K562 (cell line): ENCODE results near the gene UBXN11. TPM values are rescaled to one million over a fixed set of nuclear protein-coding genes. Genes with fewer than 3 reads are reported as not detected.

ENCODE experiments used
- ATF7 ChIP-seq: fragments of 450-650 bp; IDR thresholded peaks from 2 replicates; pipeline ENCODE4 v1.7.1; 2014; ENCODE audit warnings: mild to moderate bottlenecking, moderate library complexity
- CBFB ChIP-seq: sonication (generic); formaldehyde crosslinking; IDR thresholded peaks from 2 replicates; pipeline ENCODE4 v1.4.0; 2020; ENCODE audit warnings: mild to moderate bottlenecking, missing genetic modification reagents
- CHD4 ChIP-seq: fragments of 200-600 bp; sonication (generic); IDR thresholded peaks from 3 replicates; pipeline ENCODE4 v1.6.1; 2012; ENCODE audit warnings: low read depth, mild to moderate bottlenecking, mixed read lengths, low read length, inconsistent platforms; ENCODE audit not compliant: insufficient read depth, insufficient replicate concordance, poor library complexity, severe bottlenecking
- COPS2 ChIP-seq: fragments of 450-650 bp; conservative IDR thresholded peaks from 2 replicates; pipeline ENCODE4 v1.6.1; 2016; ENCODE audit warnings: mild to moderate bottlenecking, moderate library complexity
- DNMT1 ChIP-seq: fragments of 450-650 bp; IDR thresholded peaks from 2 replicates; pipeline ENCODE4 v1.6.1; 2016; ENCODE audit warnings: antibody characterized with exemption, mild to moderate bottlenecking
- EGR1 ChIP-seq: fragments of 450-650 bp; conservative IDR thresholded peaks from 2 replicates; pipeline ENCODE4 v1.6.1; 2017; ENCODE audit warnings: mild to moderate bottlenecking
- EWSR1 ChIP-seq: fragments of 450-650 bp; IDR thresholded peaks from 2 replicates; pipeline ENCODE4 v1.6.1; 2018; ENCODE audit warnings: borderline replicate concordance, mild to moderate bottlenecking, low read depth, moderate library complexity; ENCODE audit not compliant: partially characterized antibody
- EZH2 ChIP-seq: IDR thresholded peaks from 2 replicates; pipeline ENCODE4 v1.6.1; 2012; ENCODE audit warnings: low read depth, mild to moderate bottlenecking, inconsistent platforms, low read length, borderline replicate concordance
- KAT7 ChIP-seq: sonication (generic); formaldehyde crosslinking; IDR thresholded peaks from 2 replicates; pipeline ENCODE4 v1.8.0; 2022; ENCODE audit warnings: missing genetic modification reagents, mild to moderate bottlenecking, borderline replicate concordance
- KDM5B ChIP-seq: fragments of 200-600 bp; sonication (generic); IDR thresholded peaks from 2 replicates; pipeline ENCODE4 v1.6.1; 2012; ENCODE audit warnings: low read depth, mild to moderate bottlenecking, moderate library complexity, low read length, control low read depth, inconsistent platforms; ENCODE audit not compliant: insufficient replicate concordance
- MCM2 ChIP-seq: fragments of 450-650 bp; IDR thresholded peaks from 2 replicates; pipeline ENCODE4 v1.6.1; 2017; ENCODE audit warnings: low read depth, mild to moderate bottlenecking
- MCM5 ChIP-seq: fragments of 450-650 bp; IDR thresholded peaks from 2 replicates; pipeline ENCODE4 v1.6.1; 2016; ENCODE audit warnings: low read depth
- NCOR1 ChIP-seq: fragments of 450-650 bp; IDR thresholded peaks from 2 replicates; pipeline ENCODE4 v1.6.1; 2016; ENCODE audit warnings: mild to moderate bottlenecking, moderate library complexity
- NR2C2 ChIP-seq, 2 experiments: fragments of 200-800 bp in 1 of 2; sonication (Bioruptor generic) in 1 of 2; sonication (generic) in 1 of 2; formaldehyde crosslinking in 1 of 2; IDR thresholded peaks; 2 replicates each; pipeline versions ENCODE4 v1.6.1 to v1.8.0; 2016 to 2022; ENCODE audit warnings: mild to moderate bottlenecking in 1 of 2, missing compliant biosample characterization in 1 of 2, missing genetic modification characterization in 1 of 2, missing genetic modification reagents in 1 of 2
- NR2F6 ChIP-seq: fragments of 450-650 bp; formaldehyde crosslinking; IDR thresholded peaks from 2 replicates; pipeline ENCODE4 v1.4.0; 2020; ENCODE audit warnings: mild to moderate bottlenecking
- NRF1 ChIP-seq, 2 experiments: fragments of 450-650 bp; IDR thresholded peaks in 1 of 2; conservative IDR thresholded peaks in 1 of 2; 2 replicates each; pipeline ENCODE4 v1.6.1; 2014; ENCODE audit warnings: mild to moderate bottlenecking in 2 of 2
- PTBP1 ChIP-seq: fragments of 200-400 bp; formaldehyde crosslinking; IDR thresholded peaks from 2 replicates; pipeline ENCODE4 v1.6.1; 2017; ENCODE audit warnings: low read depth, low read length
- SMARCA5 ChIP-seq: fragments of 450-650 bp; IDR thresholded peaks from 2 replicates; pipeline ENCODE4 v1.6.1; 2016
- SREBF2 ChIP-seq: sonication (generic); formaldehyde crosslinking; IDR thresholded peaks from 2 replicates; pipeline ENCODE4 v1.4.0; 2020; ENCODE audit warnings: mild to moderate bottlenecking, missing genetic modification reagents
- TAF7 ChIP-seq: fragments of 450-650 bp; IDR thresholded peaks from 2 replicates; pipeline ENCODE4 v1.6.1; 2016; ENCODE audit warnings: missing genetic modification characterization, missing compliant biosample characterization
- ZBTB12 ChIP-seq: fragments of 250-450 bp; sonication (Bioruptor Pico); IDR thresholded peaks from 2 replicates; pipeline ENCODE4 v1.4.0; 2020
- ZNF232 ChIP-seq: sonication (generic); formaldehyde crosslinking; IDR thresholded peaks from 2 replicates; pipeline ENCODE4 v1.8.0; 2022; ENCODE audit warnings: mild to moderate bottlenecking, missing genetic modification reagents
- ZNF444 ChIP-seq: fragments of 250-450 bp; sonication (Bioruptor Pico); IDR thresholded peaks from 2 replicates; pipeline ENCODE4 v1.4.0; 2020; ENCODE audit warnings: mild to moderate bottlenecking, moderate library complexity
- polyA plus RNA-seq, 8 experiments: library from polyadenylated mRNA; depleted of rRNA in 4 of 8; stranded (reverse) in 5 of 8; unstranded in 3 of 8; fragments of >200 nt; fragmentation: Nextera tagmentation in 2 of 8; fragmentation: Illumina TruSeq in 1 of 8; extraction: Ambion mirVana in 2 of 8; extraction: Trizol in 1 of 8; gene quantifications; 2 replicates each; pipeline versions ENCODE4 v1.2.1 to v1.2.3, GENCODE V29; 2011 to 2014; ENCODE audit warnings: inconsistent platforms in 1 of 8, missing spikeins in 1 of 8
- total RNA-seq, 7 experiments: library from RNA; depleted of rRNA in 6 of 7; stranded (reverse); fragments of >200 nt in 6 of 7; fragmentation: Illumina TruSeq in 2 of 7; extraction: Trizol in 2 of 7; gene quantifications; 2 replicates each; pipeline versions ENCODE4 v1.2.1 to v1.2.3, GENCODE V29; 2011 to 2021; ENCODE audit warnings: low replicate concordance in 1 of 7
- TF ChIP-seq, protein P1 (sequence below): fragments of 200-800 bp; sonication (Bioruptor generic); IDR thresholded peaks from 2 replicates; pipeline ENCODE4 v1.6.1; 2016; ENCODE audit warnings: missing genetic modification characterization, missing compliant biosample characterization

The UBXN11 gene
- total and polyA plus RNA-seq, 9 of the 15 experiments (the other 6 are each of a cell fraction or from before 2014, with no cell fraction given): 0.48 to 34.3 (median 11.3) TPM

DNA sequence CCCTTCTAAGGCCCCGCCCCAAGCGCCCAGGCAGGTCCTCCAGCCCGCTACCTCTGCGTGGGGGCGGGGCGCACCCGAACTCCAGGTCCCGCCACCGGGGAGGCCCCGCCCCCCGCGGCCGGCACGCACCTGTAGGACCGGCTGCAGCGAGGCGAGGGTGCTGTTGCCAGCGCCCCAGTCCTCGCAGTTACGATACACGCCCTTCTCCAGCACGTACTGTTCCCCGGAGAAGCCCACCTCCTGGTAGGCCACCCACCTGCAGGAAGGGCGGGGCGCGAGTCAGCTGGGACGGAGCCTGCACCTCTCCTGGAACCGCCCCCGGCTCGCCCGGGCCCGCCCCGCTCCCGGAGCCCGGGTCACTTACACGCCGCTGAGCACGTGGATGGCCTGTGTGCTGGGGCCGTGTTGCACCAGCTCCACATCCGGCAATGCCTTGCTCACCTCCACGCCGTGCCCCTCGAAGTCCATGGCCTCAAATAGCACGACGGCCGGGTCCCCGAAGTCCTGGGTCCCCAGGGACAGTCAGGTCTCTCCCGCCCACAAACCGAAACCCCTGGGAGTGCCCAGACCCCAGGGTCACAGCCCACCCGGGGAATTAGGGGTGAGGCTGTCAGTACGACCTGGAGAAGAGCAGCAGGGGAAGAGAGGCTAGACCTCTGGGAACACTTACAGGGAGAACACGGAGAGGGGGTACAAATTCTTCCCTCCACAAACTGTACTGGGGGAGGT, 30.2 kb upstream of the UBXN11 start (continued):
- TF ChIP-seq EWSR1 (no peak), CHD4 (no peak), PTBP1 (no peak), MCM5 (no peak), CBFB (peak; percentile 89), MCM2 (no peak), DNMT1 (no peak), SREBF2 (CRISPR knock-in tag) (no peak), EZH2 (no peak), NRF1 (conservative IDR thresholded peaks at IDR 0.05 in 1 of 2, IDR thresholded peaks at IDR 0.05 in 1 of 2) (peak; percentile 84 to 86), ZNF232 (CRISPR knock-in tag) (peak; percentile 94), NR2C2 (CRISPR knock-in tag; IDR thresholded peaks at IDR 0.05) (peak; percentile 93), NR2C2 (tag; IDR thresholded peaks at IDR 0.05) (peak; percentile 94), ZBTB12 (CRISPR knock-in tag) (peak; percentile 62), ZNF444 (peak; percentile 69; the same call in 1 of the 2 replicates), KDM5B (no peak), NCOR1 (no peak), NR2F6 (CRISPR knock-in tag) (no peak), KAT7 (CRISPR knock-in tag) (peak; percentile 82; the same call in 1 of the 2 replicates), ATF7 (peak; percentile 85), TAF7 (tag) (peak; percentile 87), EGR1 (peak; percentile 67), SMARCA5 (no peak), COPS2 (no peak)
- TF ChIP-seq, protein P1, sequence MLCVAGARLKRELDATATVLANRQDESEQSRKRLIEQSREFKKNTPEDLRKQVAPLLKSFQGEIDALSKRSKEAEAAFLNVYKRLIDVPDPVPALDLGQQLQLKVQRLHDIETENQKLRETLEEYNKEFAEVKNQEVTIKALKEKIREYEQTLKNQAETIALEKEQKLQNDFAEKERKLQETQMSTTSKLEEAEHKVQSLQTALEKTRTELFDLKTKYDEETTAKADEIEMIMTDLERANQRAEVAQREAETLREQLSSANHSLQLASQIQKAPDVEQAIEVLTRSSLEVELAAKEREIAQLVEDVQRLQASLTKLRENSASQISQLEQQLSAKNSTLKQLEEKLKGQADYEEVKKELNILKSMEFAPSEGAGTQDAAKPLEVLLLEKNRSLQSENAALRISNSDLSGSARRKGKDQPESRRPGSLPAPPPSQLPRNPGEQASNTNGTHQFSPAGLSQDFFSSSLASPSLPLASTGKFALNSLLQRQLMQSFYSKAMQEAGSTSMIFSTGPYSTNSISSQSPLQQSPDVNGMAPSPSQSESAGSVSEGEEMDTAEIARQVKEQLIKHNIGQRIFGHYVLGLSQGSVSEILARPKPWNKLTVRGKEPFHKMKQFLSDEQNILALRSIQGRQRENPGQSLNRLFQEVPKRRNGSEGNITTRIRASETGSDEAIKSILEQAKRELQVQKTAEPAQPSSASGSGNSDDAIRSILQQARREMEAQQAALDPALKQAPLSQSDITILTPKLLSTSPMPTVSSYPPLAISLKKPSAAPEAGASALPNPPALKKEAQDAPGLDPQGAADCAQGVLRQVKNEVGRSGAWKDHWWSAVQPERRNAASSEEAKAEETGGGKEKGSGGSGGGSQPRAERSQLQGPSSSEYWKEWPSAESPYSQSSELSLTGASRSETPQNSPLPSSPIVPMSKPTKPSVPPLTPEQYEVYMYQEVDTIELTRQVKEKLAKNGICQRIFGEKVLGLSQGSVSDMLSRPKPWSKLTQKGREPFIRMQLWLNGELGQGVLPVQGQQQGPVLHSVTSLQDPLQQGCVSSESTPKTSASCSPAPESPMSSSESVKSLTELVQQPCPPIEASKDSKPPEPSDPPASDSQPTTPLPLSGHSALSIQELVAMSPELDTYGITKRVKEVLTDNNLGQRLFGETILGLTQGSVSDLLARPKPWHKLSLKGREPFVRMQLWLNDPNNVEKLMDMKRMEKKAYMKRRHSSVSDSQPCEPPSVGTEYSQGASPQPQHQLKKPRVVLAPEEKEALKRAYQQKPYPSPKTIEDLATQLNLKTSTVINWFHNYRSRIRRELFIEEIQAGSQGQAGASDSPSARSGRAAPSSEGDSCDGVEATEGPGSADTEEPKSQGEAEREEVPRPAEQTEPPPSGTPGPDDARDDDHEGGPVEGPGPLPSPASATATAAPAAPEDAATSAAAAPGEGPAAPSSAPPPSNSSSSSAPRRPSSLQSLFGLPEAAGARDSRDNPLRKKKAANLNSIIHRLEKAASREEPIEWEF: no peak
